HCT116 (cell line): ENCODE results near the gene RAPH1. TPM values are rescaled to one million over a fixed set of nuclear protein-coding genes. Genes with fewer than 3 reads are reported as not detected.
"Not testable (repeated sequence)": the region's sequence is repeated elsewhere in the genome, so short reads cannot be mapped to it uniquely, and the experiment has no call there.

Experiments used
- ATAC-seq: fragments of 200-7000 bp; cut with Tn5 transposase; 2 replicates; pipeline ENCODE4 v1.9.1; 2020; ENCODE audit warnings: mild to moderate bottlenecking, moderate library complexity
- BruUV-seq: library from RNA; stranded (reverse); fragments of 400-500 nt; replicated peaks from 2 replicates; lab custom pipeline; 2021; lab: Mats Ljungman, UMichigan
- CTCF ChIA-PET: fragments of 300-600 bp; sonication (Branson Sonifier 250); formaldehyde crosslinking; loops from one replicate; lab custom pipeline; 2021; ENCODE audit warnings: antibody characterized with exemption; lab: Charles Lee
- POLR2A ChIA-PET: fragments of 300-600, 350-600 bp; sonication (Branson Sonifier 250); formaldehyde crosslinking; loops from one replicate; lab custom pipeline; 2021; ENCODE audit warnings: antibody characterized with exemption; lab: Charles Lee
- RAD21 ChIA-PET, 2 experiments: fragments of 300-600 bp; sonication (Branson Sonifier 250); formaldehyde crosslinking; loops; one replicate each; lab custom pipeline; 2023; ENCODE audit warnings: low total read pairs in 2 of 2; ENCODE audit not compliant: uncharacterized antibody in 2 of 2, unreplicated experiment in 2 of 2, low non-redundant PET in 1 of 2; lab: Charles Lee
- DNase-seq: peaks from one replicate; pipeline ENCODE4 v3.0.0-alpha.2; 2010; ENCODE audit warnings: low read depth, low spot score
- H2AFZ ChIP-seq: fragments of 200-600 bp; shearing (Covaris generic), sonication (generic); 2 replicates; pipeline ENCODE4 v1.6.1; 2017; ENCODE audit warnings: low read depth, mixed run types, mixed read lengths, antibody characterized with exemption, low read length; ENCODE audit not compliant: poor library complexity, severe bottlenecking
- H3K27ac ChIP-seq: 2 replicates; pipeline ENCODE4 v1.5.1; 2012; ENCODE audit warnings: low read depth, low read length
- H3K27me3 ChIP-seq: fragments of 200-600 bp; sonication (generic); 2 replicates; pipeline ENCODE4 v1.6.1; 2016; ENCODE audit warnings: mixed run types, low read length, mixed read lengths; ENCODE audit not compliant: insufficient read depth
- H3K36me3 ChIP-seq, 2 experiments: fragments of 200-500 bp in 1 of 2; fragments of 200-600 bp in 1 of 2; sonication (Bioruptor generic) in 1 of 2; sonication (generic) in 1 of 2; 2 replicates each; pipeline versions ENCODE4 v1.5.1 to v1.6.1; 2014 to 2016; ENCODE audit warnings: low read length in 2 of 2, inconsistent platforms in 1 of 2, mixed read lengths in 1 of 2, mixed run types in 1 of 2; ENCODE audit not compliant: insufficient read depth in 2 of 2, control insufficient read depth in 1 of 2
- H3K4me1 ChIP-seq, 2 experiments: fragments of 200-600 bp in 1 of 2; sonication (generic) in 1 of 2; 2 replicates each; pipeline versions ENCODE4 v1.5.1 to v1.6.1; 2012 to 2017; ENCODE audit warnings: low read length in 2 of 2, inconsistent platforms in 1 of 2, mild to moderate bottlenecking in 1 of 2, mixed read lengths in 1 of 2, mixed run types in 1 of 2, moderate library complexity in 1 of 2; ENCODE audit not compliant: insufficient read depth in 2 of 2, control insufficient read depth in 1 of 2
- H3K4me2 ChIP-seq: fragments of 200-600 bp; sonication (generic); 2 replicates; pipeline ENCODE4 v1.6.1; 2017; ENCODE audit warnings: mixed run types, low read length, mixed read lengths
- H3K4me3 ChIP-seq, 2 experiments: fragments of 200-600 bp in 1 of 2; sonication (generic) in 1 of 2; replicated peaks in 1 of 2; 2 replicates each; pipeline ENCODE4 v1.5.1; 2011 to 2016; ENCODE audit warnings: low read length in 2 of 2, control low read depth in 1 of 2, low read depth in 1 of 2, mild to moderate bottlenecking in 1 of 2, mixed read lengths in 1 of 2, mixed run types in 1 of 2
- H3K79me2 ChIP-seq: fragments of 200-600 bp; sonication (generic); 2 replicates; pipeline ENCODE4 v1.6.1; 2017; ENCODE audit warnings: mild to moderate bottlenecking, mixed run types, low read length, moderate library complexity, mixed read lengths; ENCODE audit not compliant: insufficient read depth
- H3K9ac ChIP-seq: fragments of 200-600 bp; sonication (generic); 2 replicates; pipeline ENCODE4 v1.6.1; 2016; ENCODE audit warnings: low read length, mixed read lengths
- H3K9me2 ChIP-seq: fragments of 200-600 bp; sonication (generic), shearing (Covaris generic); 2 replicates; pipeline ENCODE4 v1.6.1; 2017; ENCODE audit warnings: mixed run types, mild to moderate bottlenecking, moderate library complexity; ENCODE audit not compliant: insufficient read depth
- H3K9me3 ChIP-seq, 2 experiments: fragments of 200-500 bp in 1 of 2; fragments of 200-600 bp in 1 of 2; sonication (Bioruptor generic) in 1 of 2; sonication (generic) in 1 of 2; 2 replicates each; pipeline ENCODE4 v1.6.1; 2014 to 2017; ENCODE audit warnings: low read length in 2 of 2, mixed read lengths in 2 of 2, inconsistent platforms in 1 of 2, low read depth in 1 of 2, mild to moderate bottlenecking in 1 of 2, mixed run types in 1 of 2, moderate library complexity in 1 of 2; ENCODE audit not compliant: control insufficient read depth in 1 of 2, insufficient read depth in 1 of 2
- H4K20me1 ChIP-seq: fragments of 200-600 bp; sonication (generic), shearing (Covaris generic); 2 replicates; pipeline ENCODE4 v1.6.1; 2017; ENCODE audit warnings: mixed run types, mild to moderate bottlenecking, moderate library complexity; ENCODE audit not compliant: insufficient read depth
- ATF3 ChIP-seq: IDR thresholded peaks from 2 replicates; pipeline ENCODE4 v1.6.1; 2012
- CBX3 ChIP-seq: IDR thresholded peaks from 2 replicates; pipeline ENCODE4 v1.6.1; 2012; ENCODE audit warnings: low read depth
- CEBPB ChIP-seq: IDR thresholded peaks from 2 replicates; pipeline ENCODE4 v1.6.1; 2012; ENCODE audit warnings: low read depth
- ELF1 ChIP-seq: IDR thresholded peaks from 2 replicates; pipeline ENCODE4 v1.6.1; 2012; ENCODE audit warnings: low read depth, borderline replicate concordance
- EZH2 ChIP-seq: fragments of 200-600 bp; sonication (generic); IDR thresholded peaks from 2 replicates; pipeline ENCODE4 v1.6.1; 2017; ENCODE audit warnings: antibody characterized with exemption, mixed run types
- EZH2phosphoT487 ChIP-seq: fragments of 200-600 bp; IDR thresholded peaks from 2 replicates; pipeline ENCODE4 v1.6.1; 2018; ENCODE audit warnings: antibody characterized with exemption, borderline replicate concordance
- JUND ChIP-seq: IDR thresholded peaks from 2 replicates; pipeline ENCODE4 v1.6.1; 2012
- MAX ChIP-seq: IDR thresholded peaks from 2 replicates; pipeline ENCODE4 v1.6.1; 2012
- POLR2A ChIP-seq: IDR thresholded peaks from 2 replicates; pipeline ENCODE4 v1.7.0; 2011; ENCODE audit warnings: borderline replicate concordance; ENCODE audit not compliant: insufficient read depth, insufficient read length; ENCODE audit errors: extremely low read depth
- RAD21 ChIP-seq: IDR thresholded peaks from 2 replicates; pipeline ENCODE4 v1.6.1; 2012; ENCODE audit warnings: low read depth, mild to moderate bottlenecking
- SIN3A ChIP-seq: IDR thresholded peaks from 2 replicates; pipeline ENCODE4 v1.6.1; 2012; ENCODE audit warnings: low read depth
- SRF ChIP-seq: IDR thresholded peaks from 2 replicates; pipeline ENCODE4 v1.6.1; 2012; ENCODE audit warnings: low read depth
- TCF7L2 ChIP-seq: IDR thresholded peaks from 2 replicates; pipeline ENCODE4 v1.7.0; 2011; ENCODE audit warnings: borderline replicate concordance, inconsistent platforms; ENCODE audit not compliant: insufficient read depth, insufficient read length; ENCODE audit errors: extremely low read depth
- YY1 ChIP-seq: IDR thresholded peaks from 2 replicates; pipeline ENCODE4 v1.6.1; 2011; ENCODE audit warnings: low read length, low read depth, moderate library complexity, mild to moderate bottlenecking; ENCODE audit not compliant: insufficient replicate concordance; ENCODE audit errors: extremely low read depth
- ZBTB33 ChIP-seq: IDR thresholded peaks from 2 replicates; pipeline ENCODE4 v1.6.1; 2011; ENCODE audit warnings: mild to moderate bottlenecking, low read length, moderate library complexity; ENCODE audit not compliant: insufficient replicate concordance; ENCODE audit errors: extremely low read depth
- ZFX ChIP-seq: fragments of 450-650 bp; IDR thresholded peaks from 2 replicates; pipeline ENCODE4 v1.6.1; 2017
- ZNF274 ChIP-seq: fragments of 200-500 bp; sonication (Bioruptor generic); IDR thresholded peaks from 2 replicates; pipeline ENCODE4 v1.6.1; 2014; ENCODE audit warnings: mild to moderate bottlenecking, low read depth, low read length, inconsistent platforms
- intact Hi-C: fragments of 100-400 bp; cut with micrococcal nuclease; formaldehyde crosslinking; loops from 2 replicates; pipeline ENCODE4 v1.10.0; 2022
- total RNA-seq: library from RNA; stranded (reverse); gene quantifications from one replicate; pipeline ENCODE4 v1.2.1, GENCODE V29; 2021; ENCODE audit not compliant: unreplicated experiment
- TF ChIP-seq, protein P1 (sequence below), 3 experiments: fragments of 200-600 bp in 1 of 3; sonication (generic) in 1 of 3; IDR thresholded peaks in 2 of 3; conservative IDR thresholded peaks in 1 of 3; 2 replicates each; pipeline ENCODE4 v1.5.1; 2012 to 2017; ENCODE audit warnings: low read depth in 2 of 3, low read length in 2 of 3, antibody characterized with exemption in 1 of 3, borderline replicate concordance in 1 of 3, control low read depth in 1 of 3, mild to moderate bottlenecking in 1 of 3, mixed read lengths in 1 of 3, mixed run types in 1 of 3, moderate library complexity in 1 of 3; ENCODE audit not compliant: insufficient read depth in 1 of 3

The RAPH1 gene
- total RNA-seq, 1 experiment from 2014 or later, result 22.3 TPM

- no peaks in the 10 kb centered on the region for H3K9me3 ChIP-seq
- no peak overlapping the region for H3K27ac ChIP-seq
- no peak for DNase-seq
- ChIA-PET RAD21 (no interaction called here), CTCF (no interaction called here), POLR2A (no interaction called here)
- H4K20me1 ChIP-seq, result no peaks in the 10 kb centered on the region
- TF ChIP-seq, protein P1, sequence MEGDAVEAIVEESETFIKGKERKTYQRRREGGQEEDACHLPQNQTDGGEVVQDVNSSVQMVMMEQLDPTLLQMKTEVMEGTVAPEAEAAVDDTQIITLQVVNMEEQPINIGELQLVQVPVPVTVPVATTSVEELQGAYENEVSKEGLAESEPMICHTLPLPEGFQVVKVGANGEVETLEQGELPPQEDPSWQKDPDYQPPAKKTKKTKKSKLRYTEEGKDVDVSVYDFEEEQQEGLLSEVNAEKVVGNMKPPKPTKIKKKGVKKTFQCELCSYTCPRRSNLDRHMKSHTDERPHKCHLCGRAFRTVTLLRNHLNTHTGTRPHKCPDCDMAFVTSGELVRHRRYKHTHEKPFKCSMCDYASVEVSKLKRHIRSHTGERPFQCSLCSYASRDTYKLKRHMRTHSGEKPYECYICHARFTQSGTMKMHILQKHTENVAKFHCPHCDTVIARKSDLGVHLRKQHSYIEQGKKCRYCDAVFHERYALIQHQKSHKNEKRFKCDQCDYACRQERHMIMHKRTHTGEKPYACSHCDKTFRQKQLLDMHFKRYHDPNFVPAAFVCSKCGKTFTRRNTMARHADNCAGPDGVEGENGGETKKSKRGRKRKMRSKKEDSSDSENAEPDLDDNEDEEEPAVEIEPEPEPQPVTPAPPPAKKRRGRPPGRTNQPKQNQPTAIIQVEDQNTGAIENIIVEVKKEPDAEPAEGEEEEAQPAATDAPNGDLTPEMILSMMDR (IDR thresholded peaks at IDR 0.05 in 2 of 3, conservative IDR thresholded peaks at IDR 0.05 in 1 of 3; ENCODE audit: borderline replicate concordance in 1 of 3, insufficient read depth in 1 of 3, low read depth in 2 of 3, low read length in 2 of 3), result no peak
- no peak for TF ChIP-seq TCF7L2
- TF ChIP-seq SRF, result no peak
- TF ChIP-seq RAD21, result no peak
- TF ChIP-seq EZH2phosphoT487, result no peak
- TF ChIP-seq EZH2, result no peak
- no peak for TF ChIP-seq SIN3A
- no peak for TF ChIP-seq ZFX
- no peak for TF ChIP-seq YY1
- TF ChIP-seq JUND, result no peak
- no peak for TF ChIP-seq MAX
- TF ChIP-seq CBX3, result no peak
- TF ChIP-seq POLR2A, result no peak
- TF ChIP-seq ELF1, result no peak
- no peak for TF ChIP-seq CEBPB
- no peak for TF ChIP-seq ATF3
- no peak for TF ChIP-seq ZNF274
- no peak for TF ChIP-seq ZBTB33
- no peaks in the 10 kb centered on the region for H3K9me2 ChIP-seq
- H3K4me3 ChIP-seq, result no peak overlapping the region
- H3K79me2 ChIP-seq, result no peaks in the 10 kb centered on the region
- no peaks in the 10 kb centered on the region for H3K4me1 ChIP-seq
- BruUV-seq, result no TSS peak
- H3K27me3 ChIP-seq, result no peaks in the 10 kb centered on the region
- H3K36me3 ChIP-seq, result no peaks in the 10 kb centered on the region
- H3K4me2 ChIP-seq, result no peak overlapping the region
- ATAC-seq, result no peak
- intact Hi-C loops, result no loop called here
- H2AFZ ChIP-seq, result no peak overlapping the region
- no peak overlapping the region for H3K9ac ChIP-seq
These were observed 8.8 kb upstream of the RAPH1 start for GRCh38 chr2:203543898-203544328.

DNA sequence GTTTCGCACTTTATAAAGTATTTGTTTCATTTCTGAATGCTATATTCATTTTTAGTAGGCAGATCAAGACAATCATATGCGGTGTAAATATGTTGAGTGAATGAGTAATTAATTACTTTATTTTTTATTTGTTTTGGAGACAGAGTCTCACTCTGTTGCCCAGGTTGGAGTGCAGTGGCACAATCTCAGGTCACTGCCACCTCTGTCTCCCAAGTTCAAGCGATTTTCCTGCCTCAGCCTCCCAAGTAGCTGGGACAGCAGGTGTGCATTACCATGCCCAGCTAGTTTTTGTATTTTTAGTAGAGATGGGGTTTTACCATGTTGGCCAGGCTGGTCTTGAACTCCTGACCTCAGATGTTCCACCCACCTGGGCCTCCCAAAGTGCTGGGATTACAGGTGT, 5.5 kb upstream of the RAPH1 start:
- BruUV-seq, intact Hi-C loops, H4K20me1 ChIP-seq, H2AFZ ChIP-seq, H3K9ac ChIP-seq, H3K27me3 ChIP-seq, H3K4me2 ChIP-seq, H3K27ac ChIP-seq, CTCF ChIA-PET, H3K36me3 ChIP-seq, RAD21 ChIA-PET, H3K79me2 ChIP-seq, ATAC-seq, H3K9me3 ChIP-seq, H3K4me3 ChIP-seq, DNase-seq, H3K4me1 ChIP-seq, H3K9me2 ChIP-seq: not testable (repeated sequence)
- POLR2A ChIA-PET, result interaction anchor here (0.7 kb wide), 1 partner anchor 24 kb away, joined by 3 read pairs; no protein-coding TSS in a partner anchor
